ENCODE measurements around the gene VOPP1.

VOPP1 gene

GRCh38 chr7:55532150-55532917 is 40.0 kb downstream of the VOPP1 start:
- peak; percentile 24 for DNase-seq (ENCODE audit: low read depth)

GRCh38 chr7:55531536-55531935 is 40.8 kb downstream of the VOPP1 start:
- no peak for DNase-seq (ENCODE audit: low read depth)

DNA sequence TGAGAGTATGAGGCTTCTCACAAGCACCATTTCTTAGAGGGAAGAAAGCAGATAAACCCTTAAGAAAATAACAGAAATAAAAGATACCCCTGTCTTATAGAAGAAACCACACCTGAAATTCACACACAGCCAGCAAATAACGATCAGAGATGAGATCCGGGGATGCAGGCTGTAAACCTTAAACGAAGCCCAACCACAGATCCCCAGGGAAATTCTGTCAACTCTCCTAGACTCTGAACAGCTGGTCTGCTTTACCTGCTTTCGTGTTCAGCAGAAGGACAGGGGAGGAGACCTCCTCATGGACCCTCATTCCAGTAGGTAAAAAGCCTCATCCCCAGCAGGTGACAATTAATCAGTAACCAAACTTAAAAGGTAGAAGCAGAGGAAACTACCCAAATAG is 45.0 kb downstream of the VOPP1 start:
- no peak for DNase-seq (ENCODE audit: low read depth)

- no peak for DNase-seq (ENCODE audit: low read depth)
Observed at GRCh38 chr7:55526770-55527169, 45.5 kb downstream of the VOPP1 start.

DNA sequence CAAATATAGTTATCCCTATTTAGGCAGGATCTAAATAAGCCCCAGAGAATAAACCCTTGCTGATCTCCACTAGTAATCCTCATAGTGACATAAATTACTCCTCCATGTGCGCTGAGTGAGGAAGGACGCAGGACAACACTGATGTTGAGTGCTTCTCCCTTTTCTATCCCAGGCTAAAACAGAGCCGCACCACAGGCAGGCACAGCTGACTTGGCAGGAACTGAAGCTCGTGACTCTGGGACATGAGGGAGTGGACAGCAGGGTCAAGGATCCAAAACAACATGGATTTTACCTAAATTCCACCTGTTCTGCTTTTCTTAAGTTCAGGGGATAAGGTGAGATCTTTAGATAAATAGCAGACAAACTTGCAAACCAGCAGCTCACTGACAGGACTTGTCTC is 46.0 kb downstream of the VOPP1 start:
- no peak for DNase-seq (ENCODE audit: low read depth)

GRCh38 chr7:55524558-55525310 is 47.6 kb downstream of the VOPP1 start:
- no peak for DNase-seq (ENCODE audit: low read depth)

DNA sequence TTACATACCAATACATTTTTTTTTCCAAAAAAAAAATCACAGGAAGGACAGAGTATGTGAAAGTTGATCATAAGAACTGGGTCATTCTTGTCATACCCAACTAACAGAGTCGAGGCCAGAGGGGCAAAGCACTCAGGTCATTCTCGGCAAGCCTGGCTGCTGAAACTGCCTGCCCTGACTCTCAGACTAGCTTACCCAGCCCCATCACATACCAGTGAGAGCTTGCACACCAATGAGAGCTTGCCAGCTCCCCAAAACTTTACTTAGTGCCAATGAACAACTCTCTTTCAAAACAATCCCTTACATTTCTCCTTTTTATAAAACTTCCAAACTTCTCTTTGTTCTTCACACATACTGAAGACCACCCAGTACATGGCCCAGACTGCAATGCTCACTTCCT is 48.9 kb downstream of the VOPP1 start:
- DNase-seq (ENCODE audit: low read depth), result no peak

- DNase-seq (ENCODE audit: low read depth), result no peak
Observed at GRCh38 chr7:55521917-55522902, 50.1 kb downstream of the VOPP1 start.

GRCh38 chr7:55521512-55521911 is 50.8 kb downstream of the VOPP1 start:
- DNase-seq (ENCODE audit: low read depth), result no peak

GRCh38 chr7:55520426-55521140 is 51.7 kb downstream of the VOPP1 start:
- no peak for DNase-seq (ENCODE audit: low read depth)

GRCh38 chr7:55518836-55519235 is 53.5 kb downstream of the VOPP1 start:
- DNase-seq (ENCODE audit: low read depth), result no peak

DNA sequence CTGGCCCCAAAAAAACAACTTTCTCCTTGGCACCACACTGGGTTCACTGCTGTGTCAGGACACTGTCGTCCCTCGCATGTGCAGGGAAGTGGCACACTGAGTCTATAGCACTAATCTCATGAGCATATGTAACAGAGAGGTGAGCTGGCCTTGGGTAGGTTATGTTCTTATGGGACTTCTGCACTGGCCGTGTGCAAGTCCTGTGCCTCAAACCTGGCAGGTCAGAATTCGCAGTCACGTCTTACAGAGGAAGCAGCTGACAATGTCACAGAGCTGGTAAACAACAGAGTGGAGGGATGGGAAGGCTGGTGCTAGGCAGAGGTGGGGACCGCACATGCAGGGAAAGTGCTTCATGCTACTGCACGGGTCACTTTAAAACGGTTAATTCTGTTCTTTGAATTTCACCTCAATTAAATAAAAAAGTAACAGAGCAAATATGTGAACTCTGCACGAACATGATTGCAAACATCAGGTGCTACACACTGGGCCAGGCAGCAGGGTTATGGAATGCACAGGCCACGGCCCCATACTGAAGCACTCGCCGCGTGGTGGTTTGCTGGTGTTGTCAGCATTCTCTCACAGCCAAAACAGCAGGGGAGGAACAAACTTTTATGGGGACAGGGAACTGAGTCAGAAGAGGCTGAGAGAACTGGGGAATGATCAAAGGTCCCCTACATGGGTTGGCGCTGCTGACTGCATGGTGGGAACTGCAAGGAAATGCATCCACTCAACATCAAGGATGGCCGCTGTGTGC is 54.2 kb downstream of the VOPP1 start:
- DNase-seq (ENCODE audit: low read depth), result no peak

- peak; percentile 34 for DNase-seq (ENCODE audit: low read depth)
Observed at GRCh38 chr7:55517191-55517633, 55.1 kb downstream of the VOPP1 start.

- no peak for DNase-seq (ENCODE audit: low read depth)
Observed at GRCh38 chr7:55516409-55516808, 55.9 kb downstream of the VOPP1 start.

DNA sequence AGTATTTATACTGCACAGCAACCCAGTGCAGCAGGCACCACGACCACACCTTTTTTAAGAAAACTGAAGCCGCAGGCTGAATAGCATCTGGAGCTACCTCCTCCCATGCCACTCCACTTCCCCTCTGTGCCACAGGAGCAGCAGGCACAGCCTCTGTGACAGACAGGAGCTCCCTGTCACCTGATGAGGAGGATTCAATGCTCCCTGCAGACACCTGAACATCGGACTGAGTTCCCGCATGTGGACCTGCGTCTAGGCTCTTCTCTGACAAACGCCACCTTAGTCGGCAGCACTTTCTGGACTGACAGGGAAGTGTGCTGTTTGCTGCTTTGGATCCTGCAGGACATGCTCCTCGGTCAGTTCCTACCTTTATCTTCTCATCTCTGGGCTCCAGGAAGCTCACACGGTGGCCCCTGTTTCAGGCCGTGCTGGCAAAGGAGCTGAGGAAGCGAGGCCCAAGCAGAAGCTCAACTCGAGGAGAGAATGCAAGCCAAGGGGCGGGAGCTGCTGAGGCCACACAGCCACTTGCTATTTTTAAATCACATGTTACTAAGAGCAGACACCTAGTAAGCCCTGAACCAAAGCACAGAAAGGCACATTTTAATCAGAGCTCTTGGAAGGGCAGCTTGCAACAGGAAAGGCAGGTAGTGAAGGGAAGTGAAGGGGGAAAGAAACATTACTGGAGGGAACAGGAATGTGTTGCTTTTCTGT is 56.6 kb downstream of the VOPP1 start:
- DNase-seq (ENCODE audit: low read depth), result no peak

GRCh38 chr7:55514546-55515265 is 57.6 kb downstream of the VOPP1 start:
- DNase-seq (ENCODE audit: low read depth), result no peak

- no peak for DNase-seq (ENCODE audit: low read depth)
Observed at GRCh38 chr7:55513868-55514267, 58.4 kb downstream of the VOPP1 start.

- no peak for DNase-seq (ENCODE audit: low read depth)
Observed at GRCh38 chr7:55512635-55513191, 59.6 kb downstream of the VOPP1 start.

GRCh38 chr7:55510621-55511020 is 61.7 kb downstream of the VOPP1 start:
- DNase-seq (ENCODE audit: low read depth), result no peak
